Right lung (tissue), 5 donors: ENCODE results near the gene TMEM132D. TPM values are rescaled to one million over a fixed set of nuclear protein-coding genes. Genes with fewer than 3 reads are reported as not detected.

Experiments
- DNase-seq, 2 donors: peaks; one replicate each; pipeline ENCODE4 v3.0.0-alpha.2; 2013
- polyA plus RNA-seq, 5 donors: library from polyadenylated mRNA; unstranded; fragments of 120-200 nt; gene quantifications; one replicate each; pipeline versions ENCODE4 v1.2.1 to v1.2.3, GENCODE V29; 2013; ENCODE audit warnings: inconsistent platforms in 1 of 5, low replicate concordance in 1 of 5; ENCODE audit not compliant: insufficient read length in 5 of 5, insufficient read depth in 1 of 5

TMEM132D gene
- polyA plus RNA-seq, 5 donors, result 0.28 to 2.1 (median 0.79) TPM

DNA sequence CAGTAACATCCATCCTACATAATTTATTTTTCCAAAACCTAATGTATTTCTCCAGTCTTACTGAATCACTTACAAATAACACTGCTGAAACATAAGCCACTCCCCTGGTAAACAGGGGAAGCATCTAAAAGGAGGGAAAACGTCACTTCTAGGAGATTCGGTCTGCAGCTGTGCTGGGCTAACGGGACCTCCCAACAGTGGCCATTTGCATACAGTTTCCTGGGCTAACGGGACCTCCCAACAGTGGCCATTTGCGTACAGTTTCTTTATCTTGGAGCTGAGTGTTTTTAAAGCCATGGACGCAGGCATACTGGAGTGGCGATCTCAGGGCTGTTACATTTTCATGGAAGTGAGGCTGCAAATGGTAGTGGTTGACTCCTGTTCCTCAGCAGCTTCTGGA lies 242.9 kb downstream of the TMEM132D start:
- DNase-seq, result no peak

DNA sequence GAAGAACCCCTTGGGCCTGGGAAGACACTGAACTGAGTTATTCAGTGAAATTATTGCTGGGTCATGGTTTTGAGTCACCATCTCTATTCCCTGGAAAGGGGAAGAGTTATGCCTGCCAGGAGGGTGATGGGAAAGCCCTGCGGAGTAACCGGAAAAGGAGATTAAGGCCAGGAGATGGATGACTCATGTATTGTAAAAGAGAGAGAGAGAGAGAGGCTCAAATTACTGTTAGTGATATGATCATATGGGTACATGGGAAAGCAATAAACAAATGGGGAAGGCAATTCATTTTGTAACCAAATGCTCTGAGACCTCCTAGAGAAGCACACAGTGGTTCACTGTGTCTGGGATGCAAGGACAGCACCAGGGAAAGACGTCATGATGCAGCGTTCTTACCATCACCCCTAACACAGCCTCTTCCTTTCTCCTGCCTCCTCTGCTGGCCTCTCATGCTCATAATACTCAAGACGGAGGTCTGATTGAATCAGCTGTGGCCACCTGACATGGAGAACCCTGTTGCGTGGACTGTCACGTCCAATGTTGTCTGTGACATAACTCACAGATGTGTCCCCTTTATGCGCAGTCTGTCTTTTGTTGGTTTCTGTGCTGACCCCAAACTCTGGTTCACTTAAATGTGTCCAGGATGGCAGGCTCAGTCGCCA lies 243.7 kb downstream of the TMEM132D start:
- DNase-seq, result no peak

DNA sequence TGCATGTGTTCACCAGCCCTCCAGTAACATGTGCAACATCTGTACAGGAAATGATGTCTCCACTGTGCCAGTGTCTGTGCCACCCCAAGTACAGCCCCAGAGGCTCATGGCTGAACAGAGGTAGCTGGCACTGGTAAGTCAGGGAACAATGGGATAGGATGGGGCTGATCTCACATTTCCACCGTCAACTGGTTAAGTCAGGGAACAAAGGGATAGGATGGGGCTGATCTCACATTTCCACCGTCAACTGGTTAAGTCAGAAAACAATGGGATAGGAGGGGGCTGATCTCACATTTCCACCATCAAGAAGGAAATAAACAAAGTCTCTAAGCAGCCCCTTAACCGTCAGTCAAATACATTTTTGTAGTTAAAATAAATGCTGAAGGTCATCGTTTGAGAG lies 246.6 kb downstream of the TMEM132D start:
- no peak for DNase-seq

DNA sequence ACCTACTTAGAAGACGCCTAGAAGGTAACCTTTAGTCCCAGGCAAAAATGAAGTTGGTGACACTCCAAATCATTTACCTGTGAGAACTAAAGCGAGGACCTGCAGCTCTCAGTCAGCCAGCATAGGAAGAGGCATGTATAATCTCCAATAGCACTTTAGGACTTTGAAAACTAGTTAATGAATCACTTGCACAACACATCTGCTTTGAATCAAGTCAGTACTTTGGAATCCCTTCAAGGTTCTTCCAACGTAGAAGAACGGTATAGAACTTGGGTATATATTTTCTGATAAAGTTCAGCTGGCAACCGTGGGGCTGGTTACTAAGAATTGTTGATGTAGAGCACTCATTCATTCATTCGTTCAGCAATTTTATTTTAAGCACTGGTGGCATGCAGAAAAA lies 251.9 kb downstream of the TMEM132D start:
- no peak for DNase-seq

DNA sequence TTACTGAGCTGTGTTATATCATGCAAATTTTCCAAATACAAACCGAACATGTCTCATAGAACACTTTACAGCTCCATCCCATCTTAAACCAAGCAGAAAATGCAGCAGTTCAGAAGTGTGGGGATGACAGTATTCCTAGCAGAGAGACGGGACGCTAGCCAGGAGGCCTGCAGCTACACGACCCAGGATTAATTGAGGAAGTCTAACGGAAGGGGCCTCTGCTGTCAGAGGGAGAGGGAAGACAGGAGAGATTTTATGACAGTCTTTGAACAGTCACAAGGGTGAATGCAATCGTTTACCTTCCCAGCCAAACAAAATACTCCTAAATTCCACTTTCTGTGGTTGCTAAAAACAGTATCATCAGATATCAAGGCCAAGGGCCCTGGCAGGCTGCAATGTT lies 261.9 kb downstream of the TMEM132D start:
- DNase-seq, result no peak

DNA sequence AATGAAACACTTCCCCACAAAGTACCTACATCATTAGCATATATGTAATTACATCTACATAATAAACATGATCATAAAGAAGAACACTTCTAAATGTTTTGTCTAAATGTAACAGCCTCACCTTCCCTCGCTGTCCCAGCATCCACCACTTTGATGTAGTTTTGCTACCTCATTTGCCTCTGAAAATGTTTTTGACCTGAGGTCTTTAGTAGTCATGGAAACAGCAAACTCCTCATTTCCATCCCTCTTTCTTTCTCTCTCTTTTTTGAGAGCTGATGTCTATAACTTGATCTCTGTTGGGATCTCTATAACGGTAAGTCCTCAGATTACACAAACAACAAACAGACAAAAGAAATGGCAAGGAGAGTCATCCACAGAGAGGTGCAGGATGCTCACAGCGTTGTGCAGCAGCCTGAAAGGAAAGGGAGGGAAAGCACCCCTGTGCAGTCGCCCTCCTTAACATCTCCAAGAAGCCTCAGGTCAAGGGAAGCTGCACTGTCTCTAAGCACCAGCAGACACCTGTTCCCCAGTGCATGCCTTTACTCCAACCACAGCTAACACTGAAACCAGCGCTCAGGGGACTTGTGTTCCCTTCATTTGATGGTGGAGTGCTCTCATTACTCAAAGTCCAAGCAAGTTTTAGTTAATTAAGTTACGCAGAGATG lies 268.7 kb downstream of the TMEM132D start:
- DNase-seq, result no peak

DNA sequence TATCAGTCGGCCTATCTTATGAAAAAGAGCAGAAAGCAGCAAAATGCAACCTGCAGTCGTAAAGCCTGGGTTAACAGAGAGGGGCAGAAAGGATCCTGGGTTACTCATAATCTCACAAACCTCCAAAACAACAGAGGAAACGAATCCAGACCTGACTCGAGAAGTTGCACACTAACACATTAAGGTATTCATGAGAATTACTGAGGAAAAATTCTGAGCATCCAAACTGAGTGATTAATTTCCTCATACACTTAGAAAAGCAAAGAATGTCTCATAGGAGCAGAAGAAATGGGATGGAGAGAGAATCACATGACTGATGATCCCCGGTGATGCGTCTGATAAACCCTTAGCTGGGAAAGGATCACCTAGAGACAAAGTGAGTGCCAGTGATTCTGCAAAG lies 272.5 kb downstream of the TMEM132D start:
- DNase-seq, result no peak

DNA sequence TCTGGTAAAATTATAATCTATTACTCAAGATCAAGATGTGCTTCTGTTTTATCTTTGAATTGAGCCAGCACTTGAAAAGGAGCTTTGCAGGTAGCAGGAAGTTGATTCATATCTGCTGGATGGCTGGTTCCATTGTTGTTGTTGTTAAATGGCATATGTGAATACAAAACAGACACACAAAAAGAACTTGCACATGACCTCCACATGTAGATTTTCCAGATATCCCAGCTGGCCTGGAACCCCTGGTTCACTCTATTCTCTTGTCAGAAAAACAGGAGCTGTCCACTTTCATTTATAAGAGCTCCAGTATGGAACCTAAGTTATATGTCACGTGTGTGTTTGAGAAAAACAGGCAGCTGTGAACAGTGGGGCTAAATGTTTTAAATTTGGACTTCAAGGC lies 273.9 kb downstream of the TMEM132D start:
- DNase-seq, result no peak

DNA sequence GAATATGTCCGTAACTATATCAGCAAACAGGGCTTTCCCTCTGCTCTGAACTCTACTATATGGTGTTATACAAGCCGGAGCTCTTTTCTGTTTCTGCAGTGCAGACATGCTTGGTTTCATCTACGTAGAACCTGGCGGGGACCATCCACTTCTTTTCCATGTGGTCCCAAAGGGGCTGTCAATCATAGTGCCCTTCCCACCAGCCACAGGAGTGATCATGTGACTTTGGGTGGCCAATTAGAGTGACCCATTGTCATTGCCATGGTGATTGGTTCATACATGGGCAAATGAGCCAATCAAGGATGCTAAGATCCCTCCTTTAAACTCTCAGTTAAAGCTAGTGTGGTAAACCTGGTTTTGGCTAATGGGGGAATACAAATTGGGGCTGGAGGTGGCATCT lies 281.3 kb downstream of the TMEM132D start:
- DNase-seq, result no peak

DNA sequence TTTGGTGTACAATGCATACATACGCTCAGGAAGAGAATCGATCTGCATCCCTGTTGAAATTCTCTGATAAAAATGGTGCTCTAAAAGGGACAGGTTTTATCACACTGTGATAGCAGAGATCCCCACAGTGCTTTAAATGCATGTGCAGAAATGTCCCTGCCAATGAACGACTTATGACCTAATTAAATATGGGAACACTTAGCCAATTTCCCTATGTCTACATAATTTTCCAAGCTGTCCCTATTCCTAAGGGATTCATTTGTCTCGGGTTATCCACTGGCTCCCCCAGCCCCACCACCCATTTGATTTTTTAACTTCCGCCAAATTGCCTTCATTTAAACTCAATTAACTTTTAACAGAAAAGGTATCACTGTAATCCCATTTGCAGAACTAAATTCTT lies 284.6 kb downstream of the TMEM132D start:
- DNase-seq, result no peak

DNA sequence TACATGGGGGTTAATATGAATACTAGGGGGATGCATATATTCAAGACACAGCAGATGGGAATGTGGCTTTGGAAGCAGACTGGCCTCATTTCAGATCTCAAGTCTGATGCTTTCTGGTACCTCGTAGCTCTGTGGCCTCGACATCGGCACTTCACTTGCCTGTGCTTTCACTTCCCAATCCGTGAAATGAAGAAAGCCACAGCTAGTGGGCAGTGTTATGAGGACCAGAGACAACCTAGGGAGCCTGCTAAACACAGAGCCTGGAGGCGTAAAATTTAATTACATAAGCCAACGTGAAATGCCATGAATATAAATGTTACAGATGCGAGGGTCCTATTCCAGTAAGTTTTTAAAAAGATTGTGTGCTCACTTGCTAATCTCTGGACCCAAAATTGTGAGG lies 286.0 kb downstream of the TMEM132D start:
- DNase-seq, result no peak

DNA sequence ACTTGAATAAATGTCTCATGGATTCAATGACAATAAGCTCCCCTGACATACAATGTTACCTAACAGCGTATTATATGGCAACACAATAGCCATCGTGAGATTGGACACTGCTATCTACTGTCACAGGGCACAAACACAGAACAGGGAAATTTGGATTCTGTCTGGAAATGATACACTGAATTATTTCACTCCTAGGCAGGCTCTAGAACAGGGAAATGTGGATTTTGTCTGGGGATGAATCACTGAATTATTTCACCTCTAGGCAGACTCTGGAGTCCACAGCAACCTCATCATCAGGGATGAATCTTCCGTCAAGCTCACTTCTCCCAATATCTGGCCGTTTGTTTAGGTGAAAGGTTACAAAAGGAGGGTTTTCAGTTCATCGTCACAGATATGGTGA lies 288.8 kb downstream of the TMEM132D start:
- DNase-seq, result no peak

DNA sequence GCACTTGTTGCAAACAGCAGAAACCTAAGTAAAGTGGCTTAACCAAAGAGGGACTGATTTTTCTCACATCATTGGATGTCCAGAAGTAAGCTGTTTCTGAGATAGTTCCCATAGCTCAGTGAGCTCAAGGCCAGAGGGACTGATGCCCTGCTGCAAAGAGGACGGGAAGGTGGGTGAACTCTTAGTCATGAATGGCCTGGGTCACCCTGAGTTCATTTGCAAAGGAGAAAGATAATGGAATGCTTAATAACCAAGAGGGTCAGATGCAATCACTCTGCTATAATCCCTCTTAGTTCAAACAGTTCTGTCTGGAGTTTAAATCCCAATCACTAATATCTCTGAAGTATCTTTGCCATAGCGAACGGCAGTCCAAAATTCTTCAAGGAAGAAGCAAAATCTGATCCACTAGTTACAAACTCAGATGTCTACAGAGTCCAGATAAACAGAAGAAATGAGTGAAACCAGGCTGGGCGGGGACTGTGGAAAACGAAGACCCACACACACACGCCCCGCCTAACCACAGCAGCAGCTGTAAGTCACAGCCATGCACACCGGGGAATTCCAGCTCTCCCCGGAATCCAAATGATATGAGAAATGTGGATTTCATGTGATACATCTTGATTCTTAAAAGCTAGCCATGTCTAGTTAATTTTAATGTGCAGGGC lies 289.5 kb downstream of the TMEM132D start:
- DNase-seq, result no peak

DNA sequence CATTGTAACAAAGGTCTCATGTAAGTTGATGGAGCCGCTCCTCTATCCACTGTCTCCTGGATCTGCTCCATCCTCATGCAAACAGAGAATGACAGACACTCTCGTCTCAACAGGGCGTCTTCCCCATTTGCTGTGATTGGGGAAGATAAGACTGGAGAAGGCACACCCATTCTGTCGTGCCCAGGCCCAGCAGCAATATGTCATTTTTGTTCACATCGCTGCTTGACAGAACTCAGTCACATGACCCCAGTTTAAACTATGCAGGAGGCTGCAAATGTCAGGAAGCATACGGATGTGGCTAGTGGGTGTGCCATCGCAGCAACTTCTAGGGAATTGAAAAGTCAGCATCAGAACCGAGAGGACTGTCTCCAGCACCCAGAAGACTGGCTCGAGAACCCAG lies 290.5 kb downstream of the TMEM132D start:
- no peak for DNase-seq

DNA sequence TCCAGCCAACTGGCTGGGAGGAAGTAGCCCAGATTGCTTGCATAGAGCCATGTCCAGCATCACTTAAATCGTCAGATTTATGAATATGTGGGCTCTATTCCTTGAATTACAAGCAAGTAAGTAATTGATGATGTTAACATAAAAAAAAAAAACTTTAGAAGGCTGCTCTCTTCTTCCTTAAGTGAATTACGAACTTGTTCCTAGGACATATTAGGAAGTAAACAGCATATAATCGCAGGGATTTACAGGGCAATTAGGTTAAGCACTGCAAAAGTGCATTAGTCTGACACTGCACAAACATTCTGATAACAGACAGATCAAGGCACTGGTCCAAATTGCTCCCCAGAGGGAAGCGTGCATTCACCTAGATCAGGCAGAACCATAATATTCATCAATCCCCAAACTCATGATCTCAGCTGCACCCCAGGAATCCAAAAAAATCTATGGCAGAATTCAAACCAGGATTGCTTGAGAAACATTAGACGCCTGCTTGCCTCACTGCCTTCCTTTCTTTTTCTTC lies 293.2 kb downstream of the TMEM132D start:
- DNase-seq, result no peak

DNA sequence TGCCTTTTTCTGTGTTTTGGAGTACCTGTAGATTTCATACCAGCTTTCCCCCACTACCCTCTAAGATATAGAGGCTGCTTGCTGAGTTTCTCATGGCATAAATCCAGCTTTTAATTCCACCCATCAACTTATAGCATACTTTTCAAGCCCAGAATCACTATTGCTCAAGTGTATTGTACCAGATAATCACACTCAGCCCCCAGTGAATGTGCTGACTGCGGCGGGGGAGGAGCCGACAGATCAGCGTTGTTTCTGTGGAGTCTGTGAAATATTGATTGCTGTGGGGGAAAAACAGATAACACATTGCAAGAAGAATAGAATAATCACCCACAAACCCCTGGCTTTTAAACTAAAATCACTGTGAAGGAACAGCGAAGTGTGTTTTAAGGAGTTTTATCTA lies 296.1 kb downstream of the TMEM132D start:
- DNase-seq, result no peak

DNA sequence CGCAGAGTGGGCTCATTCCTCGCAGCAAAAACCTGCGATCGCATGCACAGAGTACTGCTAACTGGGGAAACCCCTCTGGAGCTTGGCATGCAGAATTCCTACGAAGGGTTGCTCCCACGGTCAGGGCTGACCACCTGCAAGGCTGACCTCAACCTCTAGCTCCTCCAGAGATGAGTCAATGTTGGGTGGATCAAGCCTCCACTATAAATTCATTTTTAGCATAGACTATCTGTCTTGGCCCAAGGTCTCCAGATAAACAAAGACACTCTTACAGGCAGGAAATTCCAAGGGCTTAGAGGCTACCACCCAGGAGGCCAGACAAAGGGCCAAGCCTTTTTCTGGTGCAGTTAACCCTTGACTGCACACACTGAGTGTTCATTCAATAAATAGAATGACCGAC lies 296.5 kb downstream of the TMEM132D start:
- no peak for DNase-seq

DNA sequence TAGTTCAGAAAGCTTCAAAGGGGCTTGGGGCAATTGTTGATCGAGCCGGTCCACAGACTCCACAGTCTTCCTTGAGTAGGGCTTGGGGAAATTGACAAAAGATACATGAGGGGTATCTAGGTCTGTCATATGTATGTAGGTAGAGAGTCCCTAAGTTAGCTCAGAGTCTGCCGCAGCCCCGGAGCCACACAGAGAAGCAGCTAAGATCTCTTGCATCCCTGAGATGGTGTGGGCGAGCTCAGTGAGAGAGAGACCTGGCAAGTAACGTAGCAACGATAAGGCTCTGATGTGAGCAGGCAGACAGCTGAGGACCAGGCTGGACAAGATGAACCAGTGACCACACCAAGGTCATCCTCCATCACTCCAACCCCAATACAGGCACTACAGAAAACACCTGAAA lies 297.6 kb downstream of the TMEM132D start:
- no peak for DNase-seq

DNA sequence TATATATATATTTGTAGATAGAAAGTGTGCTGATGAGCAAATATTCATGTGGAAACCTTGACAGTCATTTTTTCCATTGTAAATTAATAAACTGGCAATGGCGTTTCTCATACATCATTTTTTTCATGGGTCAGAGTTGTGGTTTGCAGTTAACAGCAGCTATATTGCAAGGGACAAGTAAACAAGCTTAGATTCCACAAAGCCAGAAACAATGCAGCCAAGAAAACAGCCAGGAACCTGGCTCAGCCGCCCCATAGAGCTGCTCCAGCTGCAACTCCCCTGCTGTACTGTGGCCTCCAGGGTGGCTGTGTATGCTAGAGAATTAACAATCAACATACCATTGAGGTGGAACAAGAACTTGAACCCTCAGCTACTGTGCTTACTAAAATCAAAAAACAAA lies 298.2 kb downstream of the TMEM132D start:
- no peak for DNase-seq

DNA sequence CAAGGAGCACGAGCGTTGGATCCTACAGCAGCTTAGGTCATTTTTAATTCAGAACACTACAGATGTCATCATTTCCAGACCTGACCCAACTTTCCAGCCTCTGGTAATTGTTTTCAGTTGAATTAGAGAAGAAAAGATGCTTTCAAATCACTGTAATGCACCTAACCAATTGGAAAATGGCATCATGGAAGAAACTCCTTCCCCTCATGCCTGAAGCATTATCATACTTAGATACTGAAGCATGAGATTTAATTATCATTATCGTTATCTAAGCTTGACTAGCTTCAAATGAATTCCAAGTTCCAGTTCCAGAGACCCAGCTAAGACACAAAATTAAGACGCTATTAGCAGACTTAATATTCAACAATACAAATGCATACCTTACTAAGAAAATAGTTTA lies 299.3 kb downstream of the TMEM132D start:
- no peak for DNase-seq

DNA sequence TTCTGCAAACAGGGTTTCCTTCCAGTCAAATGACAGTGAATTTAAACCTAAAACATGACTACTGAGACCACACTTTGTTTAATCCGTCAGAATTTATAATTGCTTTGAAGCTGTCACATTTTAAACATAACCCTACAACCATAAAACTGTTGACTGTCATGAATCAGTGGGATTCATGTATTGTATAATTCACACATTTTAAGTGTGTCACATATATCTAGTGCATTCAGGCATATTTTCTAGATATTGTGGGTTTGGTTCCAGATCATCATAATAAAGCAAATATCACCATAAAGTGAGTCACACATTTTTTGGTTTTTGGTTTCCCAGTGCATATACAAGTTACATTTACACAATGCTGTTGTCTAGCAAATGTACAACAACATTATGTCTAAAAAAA lies 304.4 kb downstream of the TMEM132D start:
- DNase-seq, result no peak

DNA sequence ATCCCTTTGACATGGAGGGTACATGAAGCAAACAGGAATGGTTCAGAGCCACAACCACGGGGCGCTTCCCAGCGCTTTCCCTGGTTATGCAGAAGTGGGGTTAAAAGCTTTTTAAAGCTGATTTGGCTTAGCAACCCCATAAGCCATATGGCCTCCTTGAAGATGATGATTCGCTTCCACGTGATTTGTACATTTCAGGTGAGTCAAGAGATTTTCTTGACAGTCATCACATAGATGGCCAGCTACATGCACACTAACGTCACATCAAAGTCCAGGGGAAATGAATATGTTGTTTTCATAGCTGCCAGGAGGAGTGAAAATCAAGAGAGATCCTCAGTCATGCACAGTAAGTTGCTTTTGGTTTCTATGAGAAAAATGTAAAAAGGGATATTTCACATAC lies 309.7 kb downstream of the TMEM132D start:
- DNase-seq, result no peak

DNA sequence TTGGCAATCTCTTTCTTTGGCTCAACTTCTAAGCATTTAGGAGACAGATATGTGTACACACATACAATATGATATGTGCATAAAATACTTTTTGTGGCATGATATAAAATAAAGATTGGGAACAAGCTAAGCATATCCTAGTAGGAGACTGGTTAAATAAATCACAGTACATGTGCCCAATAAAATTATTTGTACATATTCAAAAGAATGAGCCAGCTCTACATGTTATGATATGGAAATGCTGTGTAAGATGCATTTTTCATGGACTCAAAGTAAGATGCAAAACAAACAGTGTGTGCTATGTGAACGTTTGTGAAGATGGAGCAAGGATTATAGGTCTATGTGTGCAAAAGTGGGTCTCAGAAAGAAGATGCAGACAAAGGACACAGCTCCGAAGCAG lies 311.4 kb downstream of the TMEM132D start:
- DNase-seq, result no peak
